Measurements from ENCODE around the gene CSGALNACT2. TPM values are rescaled to one million over a fixed set of nuclear protein-coding genes. Genes with fewer than 3 reads are reported as not detected.

CSGALNACT2 gene
- polyA plus RNA-seq, 1 experiment = 14.1 TPM

GRCh38 chr10:43120929-43121314 is 17.3 kb upstream of the CSGALNACT2 start:
- H3K27me3 ChIP-seq (ENCODE audit: control insufficient read depth, insufficient read depth, low read length) = peaks cover 5% of the 10 kb centered on the region
- DNase-seq (ENCODE audit: low read depth) = no peak
- H3K36me3 ChIP-seq (ENCODE audit: control insufficient read depth, insufficient read depth, low read length) = no peaks in the 10 kb centered on the region
- POLR2A ChIA-PET = no interaction called here
- H3K4me3 ChIP-seq (ENCODE audit: low read depth, low read length) = no peak overlapping the region
- CTCF ChIA-PET = interaction anchor here (0.5 to 2.0 kb wide), 3 partner anchors 11 to 61 kb away, joined by 3 to 5 read pairs (median 3); no protein-coding TSS in a partner anchor
- no peak for TF ChIP-seq CTCF (IDR thresholded peaks at IDR 0.05; ENCODE audit: insufficient read depth, low read depth, low read length)

GRCh38 chr10:43121444-43121843 is 16.8 kb upstream of the CSGALNACT2 start:
- ChIA-PET POLR2A (no interaction called here), CTCF (interaction anchor here (1.0 to 2.0 kb wide), 2 partner anchors 11 to 12 kb away, joined by 3 to 5 read pairs; no protein-coding TSS in a partner anchor)
- Histone ChIP-seq H3K36me3 (ENCODE audit: control insufficient read depth, insufficient read depth, low read length) (no peaks in the 10 kb centered on the region), H3K4me3 (ENCODE audit: low read depth, low read length) (no peak overlapping the region), H3K27me3 (ENCODE audit: control insufficient read depth, insufficient read depth, low read length) (peaks cover 7% of the 10 kb centered on the region)
- DNase-seq (ENCODE audit: low read depth) = no peak
- TF ChIP-seq CTCF (IDR thresholded peaks at IDR 0.05; ENCODE audit: insufficient read depth, low read depth, low read length) = no peak

- Histone ChIP-seq H3K4me3 (ENCODE audit: low read depth, low read length) (no peak overlapping the region), H3K36me3 (ENCODE audit: control insufficient read depth, insufficient read depth, low read length) (no peaks in the 10 kb centered on the region), H3K27me3 (ENCODE audit: control insufficient read depth, insufficient read depth, low read length) (peaks cover 7% of the 10 kb centered on the region)
- ChIA-PET CTCF (interaction anchor here (1.2 to 2.0 kb wide), 2 partner anchors 11 to 12 kb away, joined by 4 to 5 read pairs; no protein-coding TSS in a partner anchor), POLR2A (no interaction called here)
- no peak for TF ChIP-seq CTCF (IDR thresholded peaks at IDR 0.05; ENCODE audit: insufficient read depth, low read depth, low read length)
- no peak for DNase-seq (ENCODE audit: low read depth)
These were observed 16.1 kb upstream of the CSGALNACT2 start for GRCh38 chr10:43122096-43122495.

GRCh38 chr10:43122826-43123225 is 15.4 kb upstream of the CSGALNACT2 start:
- Histone ChIP-seq H3K4me3 (ENCODE audit: low read depth, low read length) (no peak overlapping the region), H3K27me3 (ENCODE audit: control insufficient read depth, insufficient read depth, low read length) (peaks cover 7% of the 10 kb centered on the region), H3K36me3 (ENCODE audit: control insufficient read depth, insufficient read depth, low read length) (no peaks in the 10 kb centered on the region)
- ChIA-PET CTCF (interaction anchor here (1.2 kb wide), 1 partner anchor 10 kb away, joined by 4 read pairs; no protein-coding TSS in a partner anchor), POLR2A (no interaction called here)
- no peak for TF ChIP-seq CTCF (IDR thresholded peaks at IDR 0.05; ENCODE audit: insufficient read depth, low read depth, low read length)
- no peak for DNase-seq (ENCODE audit: low read depth)

- CTCF ChIA-PET = no interaction called here
- POLR2A ChIA-PET = no interaction called here
- no peak for DNase-seq (ENCODE audit: low read depth)
- Histone ChIP-seq H3K27me3 (ENCODE audit: control insufficient read depth, insufficient read depth, low read length) (peaks cover 7% of the 10 kb centered on the region), H3K4me3 (ENCODE audit: low read depth, low read length) (no peak overlapping the region), H3K36me3 (ENCODE audit: control insufficient read depth, insufficient read depth, low read length) (no peaks in the 10 kb centered on the region)
- no peak for TF ChIP-seq CTCF (IDR thresholded peaks at IDR 0.05; ENCODE audit: insufficient read depth, low read depth, low read length)
These were observed 14.7 kb upstream of the CSGALNACT2 start for GRCh38 chr10:43123361-43124093.
